HepG2 (cell line): ENCODE results near the gene ZBTB21.

ENCODE experiments used
- CREB1 ChIP-seq, 2 experiments: fragments of 450-650 bp in 1 of 2; IDR thresholded peaks; 2 replicates each; pipeline ENCODE4 v1.6.1; 2016 to 2017; ENCODE audit warnings: control low read depth in 1 of 2, mild to moderate bottlenecking in 1 of 2, missing compliant biosample characterization in 1 of 2, missing genetic modification characterization in 1 of 2
- FOSL2 ChIP-seq: sonication (generic); formaldehyde crosslinking; IDR thresholded peaks from 2 replicates; pipeline ENCODE4 v1.4.0; 2020; ENCODE audit warnings: missing genetic modification reagents
- HMGA1 ChIP-seq: sonication (generic); formaldehyde crosslinking; conservative IDR thresholded peaks from 2 replicates; pipeline ENCODE4 v1.4.0; 2020; ENCODE audit warnings: missing genetic modification reagents
- KLF13 ChIP-seq: sonication (generic); formaldehyde crosslinking; IDR thresholded peaks from 2 replicates; pipeline ENCODE4 v1.4.0; 2020; ENCODE audit warnings: mild to moderate bottlenecking, missing genetic modification reagents
- PHF21A ChIP-seq: sonication (generic); formaldehyde crosslinking; IDR thresholded peaks from 2 replicates; pipeline ENCODE4 v1.5.0; 2020; ENCODE audit warnings: mild to moderate bottlenecking, missing genetic modification reagents
- POLR2A ChIP-seq, 2 experiments: IDR thresholded peaks; 2 replicates each; pipeline ENCODE4 v1.6.1; 2011; ENCODE audit warnings: low read depth in 2 of 2, low read length in 2 of 2, mild to moderate bottlenecking in 1 of 2, moderate library complexity in 1 of 2; ENCODE audit not compliant: insufficient read depth in 1 of 2
- RAD21 ChIP-seq: fragments of 450-650 bp; formaldehyde crosslinking; IDR thresholded peaks from 2 replicates; pipeline ENCODE4 v1.5.0; 2020; ENCODE audit warnings: mild to moderate bottlenecking
- TF ChIP-seq, protein P1 (sequence below): sonication (generic); formaldehyde crosslinking; IDR thresholded peaks from 2 replicates; pipeline ENCODE4 v1.5.0; 2020; ENCODE audit warnings: mild to moderate bottlenecking, missing genetic modification reagents, moderate library complexity

DNA sequence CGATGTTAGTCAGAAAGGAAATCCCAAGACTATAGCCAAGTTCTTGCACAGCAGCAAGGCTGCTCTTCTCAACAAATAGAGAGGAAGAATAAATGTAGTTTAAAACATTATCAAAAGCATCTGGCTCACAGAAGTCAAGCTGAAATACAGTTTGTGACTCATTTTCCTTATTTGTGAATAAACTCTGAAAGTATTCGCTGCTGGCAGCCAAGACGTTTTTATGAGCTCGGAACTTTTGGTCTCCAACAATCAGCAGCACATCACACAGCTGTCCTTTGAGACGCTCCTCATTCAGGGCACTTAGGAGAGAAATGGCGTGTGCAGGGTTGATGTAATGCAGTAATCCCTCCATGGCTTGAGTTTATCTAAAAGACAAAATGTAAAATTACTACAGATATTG lies 16.4 kb downstream of the ZBTB21 start:
- TF ChIP-seq KLF13 (CRISPR knock-in tag) (no peak), PHF21A (CRISPR knock-in tag) (no peak), HMGA1 (CRISPR knock-in tag) (no peak), CREB1 (IDR thresholded peaks at IDR 0.05) (no peak), CREB1 (CRISPR knock-in tag; IDR thresholded peaks at IDR 0.05) (no peak), POLR2A (IDR thresholded peaks at IDR 0.05; ENCODE audit: insufficient read depth in 1 of 2, low read depth in 2 of 2, low read length in 2 of 2) (no peak), FOSL2 (CRISPR knock-in tag) (no peak), RAD21 (CRISPR knock-in tag) (no peak)
- TF ChIP-seq, protein P1, sequence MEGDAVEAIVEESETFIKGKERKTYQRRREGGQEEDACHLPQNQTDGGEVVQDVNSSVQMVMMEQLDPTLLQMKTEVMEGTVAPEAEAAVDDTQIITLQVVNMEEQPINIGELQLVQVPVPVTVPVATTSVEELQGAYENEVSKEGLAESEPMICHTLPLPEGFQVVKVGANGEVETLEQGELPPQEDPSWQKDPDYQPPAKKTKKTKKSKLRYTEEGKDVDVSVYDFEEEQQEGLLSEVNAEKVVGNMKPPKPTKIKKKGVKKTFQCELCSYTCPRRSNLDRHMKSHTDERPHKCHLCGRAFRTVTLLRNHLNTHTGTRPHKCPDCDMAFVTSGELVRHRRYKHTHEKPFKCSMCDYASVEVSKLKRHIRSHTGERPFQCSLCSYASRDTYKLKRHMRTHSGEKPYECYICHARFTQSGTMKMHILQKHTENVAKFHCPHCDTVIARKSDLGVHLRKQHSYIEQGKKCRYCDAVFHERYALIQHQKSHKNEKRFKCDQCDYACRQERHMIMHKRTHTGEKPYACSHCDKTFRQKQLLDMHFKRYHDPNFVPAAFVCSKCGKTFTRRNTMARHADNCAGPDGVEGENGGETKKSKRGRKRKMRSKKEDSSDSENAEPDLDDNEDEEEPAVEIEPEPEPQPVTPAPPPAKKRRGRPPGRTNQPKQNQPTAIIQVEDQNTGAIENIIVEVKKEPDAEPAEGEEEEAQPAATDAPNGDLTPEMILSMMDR: no peak
